NCI-H748 (cell line): ENCODE data around the gene BICRAL.
"Not testable (repeated sequence)": the region's sequence is repeated elsewhere in the genome, so short reads cannot be mapped to it uniquely, and the experiment has no call there.

Source experiments
- DNase-seq: peaks from one replicate; lab custom pipeline; 2025; ENCODE audit not compliant: unreplicated experiment; lab: John Stamatoyannopoulos, UW

The BICRAL gene

GRCh38 chr6:42831237-42831636 lies 49.4 kb downstream of the BICRAL start:
- DNase-seq = no peak

- no peak for DNase-seq
Observed at GRCh38 chr6:42834056-42834455, 52.2 kb downstream of the BICRAL start.

- DNase-seq = no peak
Observed at GRCh38 chr6:42841844-42842584, 60.2 kb downstream of the BICRAL start.

GRCh38 chr6:42845327-42845694 lies 63.5 kb downstream of the BICRAL start:
- DNase-seq = peak; percentile 43

GRCh38 chr6:42846505-42846904 lies 64.7 kb downstream of the BICRAL start:
- DNase-seq = no peak

GRCh38 chr6:42848700-42849099 lies 66.8 kb downstream of the BICRAL start:
- DNase-seq = no peak

GRCh38 chr6:42851599-42851998 lies 69.7 kb downstream of the BICRAL start:
- no peak for DNase-seq

GRCh38 chr6:42860036-42860435 lies 78.2 kb downstream of the BICRAL start:
- DNase-seq = no peak

GRCh38 chr6:42860481-42860880 lies 78.6 kb downstream of the BICRAL start:
- no peak for DNase-seq

GRCh38 chr6:42864602-42865001 lies 82.8 kb downstream of the BICRAL start:
- DNase-seq = no peak

GRCh38 chr6:42870145-42870936 lies 88.5 kb downstream of the BICRAL start:
- DNase-seq = no peak

- DNase-seq = no peak
Observed at GRCh38 chr6:42871711-42872110, 89.9 kb downstream of the BICRAL start.

GRCh38 chr6:42873313-42873712 lies 91.5 kb downstream of the BICRAL start:
- no peak for DNase-seq

GRCh38 chr6:42877695-42878094 lies 95.8 kb downstream of the BICRAL start:
- no peak for DNase-seq

GRCh38 chr6:42879372-42880239 lies 97.8 kb downstream of the BICRAL start, which contains the start of gene RPL7L1:
Gene RPL7L1, plus strand, starts transcription at chr6:42879616. Its CDS starts 295 bp downstream, at chr6:42879911.
- DNase-seq = peak; percentile 93

- not testable (repeated sequence) for DNase-seq
Observed at GRCh38 chr6:42880240-42880817, 98.5 kb downstream of the BICRAL start.

GRCh38 chr6:42880871-42881270 lies 99.0 kb downstream of the BICRAL start:
- DNase-seq = not testable (repeated sequence)

- DNase-seq = no peak
Observed at GRCh38 chr6:42885702-42886101, 103.8 kb downstream of the BICRAL start.

- DNase-seq = not testable (repeated sequence)
Observed at GRCh38 chr6:42888201-42888600, 106.3 kb downstream of the BICRAL start.

GRCh38 chr6:42889815-42890214 lies 108.0 kb downstream of the BICRAL start:
- no peak for DNase-seq
